GM21367 (cell line): ENCODE measurements around the gene ZP1.

Experiments
- ATAC-seq: cut with Tn5 transposase; IDR thresholded peaks from one replicate; pipeline ENCODE4 v1.9.1; 2021; ENCODE audit not compliant: unreplicated experiment

Gene ZP1

GRCh38 chr11:60922906-60923305 is 55.6 kb downstream of the ZP1 start:
- no peak for ATAC-seq

GRCh38 chr11:60923326-60923725 is 56.0 kb downstream of the ZP1 start:
- ATAC-seq: no peak

- no peak for ATAC-seq
These were observed 56.4 kb downstream of the ZP1 start for GRCh38 chr11:60923800-60924109.

GRCh38 chr11:60924110-60924905 is 57.0 kb downstream of the ZP1 start, which contains the start of gene TMEM132A:
TSS of gene TMEM132A (plus strand) at chr11:60924460. CDS start at chr11:60924634, 174 bp downstream.
- ATAC-seq: no peak
